ENCODE measurements around the gene PARL.

DNA sequence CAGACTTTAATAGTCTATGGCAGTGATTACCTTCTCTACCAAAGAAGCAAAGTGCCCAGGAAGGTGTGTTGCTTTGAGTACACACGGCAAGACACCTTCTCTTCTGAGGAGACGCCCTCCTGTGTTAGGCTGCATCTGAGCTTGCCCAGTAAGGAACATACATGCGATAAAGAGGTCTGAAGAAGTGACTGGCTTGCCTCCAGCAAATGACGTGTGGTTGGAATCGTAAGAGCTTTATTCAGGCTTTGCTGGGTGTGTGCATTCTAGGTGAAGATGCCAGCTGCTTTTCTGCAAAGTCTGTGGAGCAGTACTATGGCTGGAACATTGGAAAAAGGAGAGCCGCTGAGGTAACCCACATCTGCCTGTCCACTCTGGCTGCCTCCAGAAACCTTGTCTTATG, 81.7 kb downstream of the PARL start:
- TF ChIP-seq, protein P1, sequence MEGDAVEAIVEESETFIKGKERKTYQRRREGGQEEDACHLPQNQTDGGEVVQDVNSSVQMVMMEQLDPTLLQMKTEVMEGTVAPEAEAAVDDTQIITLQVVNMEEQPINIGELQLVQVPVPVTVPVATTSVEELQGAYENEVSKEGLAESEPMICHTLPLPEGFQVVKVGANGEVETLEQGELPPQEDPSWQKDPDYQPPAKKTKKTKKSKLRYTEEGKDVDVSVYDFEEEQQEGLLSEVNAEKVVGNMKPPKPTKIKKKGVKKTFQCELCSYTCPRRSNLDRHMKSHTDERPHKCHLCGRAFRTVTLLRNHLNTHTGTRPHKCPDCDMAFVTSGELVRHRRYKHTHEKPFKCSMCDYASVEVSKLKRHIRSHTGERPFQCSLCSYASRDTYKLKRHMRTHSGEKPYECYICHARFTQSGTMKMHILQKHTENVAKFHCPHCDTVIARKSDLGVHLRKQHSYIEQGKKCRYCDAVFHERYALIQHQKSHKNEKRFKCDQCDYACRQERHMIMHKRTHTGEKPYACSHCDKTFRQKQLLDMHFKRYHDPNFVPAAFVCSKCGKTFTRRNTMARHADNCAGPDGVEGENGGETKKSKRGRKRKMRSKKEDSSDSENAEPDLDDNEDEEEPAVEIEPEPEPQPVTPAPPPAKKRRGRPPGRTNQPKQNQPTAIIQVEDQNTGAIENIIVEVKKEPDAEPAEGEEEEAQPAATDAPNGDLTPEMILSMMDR (IDR thresholded peaks at IDR 0.05 in 2 of 3, conservative IDR thresholded peaks at IDR 0.05 in 1 of 3; ENCODE audit: control insufficient read depth in 2 of 3, extremely low read depth in 1 of 3, insufficient read depth in 1 of 3, low read depth in 3 of 3, low read length in 3 of 3): no peak
- no peak for TF ChIP-seq SRF (IDR thresholded peaks at IDR 0.05; ENCODE audit: low read depth in 2 of 2, low read length in 2 of 2)
- TF ChIP-seq YY1 (IDR thresholded peaks at IDR 0.05; ENCODE audit: low read depth, low read length): no peak
- TF ChIP-seq ZNF217 (IDR thresholded peaks at IDR 0.05): no peak
- TF ChIP-seq, protein P2, sequence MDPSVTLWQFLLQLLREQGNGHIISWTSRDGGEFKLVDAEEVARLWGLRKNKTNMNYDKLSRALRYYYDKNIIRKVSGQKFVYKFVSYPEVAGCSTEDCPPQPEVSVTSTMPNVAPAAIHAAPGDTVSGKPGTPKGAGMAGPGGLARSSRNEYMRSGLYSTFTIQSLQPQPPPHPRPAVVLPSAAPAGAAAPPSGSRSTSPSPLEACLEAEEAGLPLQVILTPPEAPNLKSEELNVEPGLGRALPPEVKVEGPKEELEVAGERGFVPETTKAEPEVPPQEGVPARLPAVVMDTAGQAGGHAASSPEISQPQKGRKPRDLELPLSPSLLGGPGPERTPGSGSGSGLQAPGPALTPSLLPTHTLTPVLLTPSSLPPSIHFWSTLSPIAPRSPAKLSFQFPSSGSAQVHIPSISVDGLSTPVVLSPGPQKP (IDR thresholded peaks at IDR 0.05; ENCODE audit: low read depth, low read length): no peak
- TF ChIP-seq NFYA (IDR thresholded peaks at IDR 0.05; ENCODE audit: borderline replicate concordance, low read depth, low read length): no peak
